IMR-90 (cell line): ENCODE results near the gene AFF2. TPM values are rescaled to one million over a fixed set of nuclear protein-coding genes. Genes with fewer than 3 reads are reported as not detected.

Experiments
- ATAC-seq: fragments of 200-7000 bp; cut with Tn5 transposase; 2 replicates; pipeline ENCODE4 v1.9.1; 2020; ENCODE audit warnings: low read depth, mild to moderate bottlenecking, moderate library complexity
- BruUV-seq: library from RNA; stranded (reverse); fragments of 400-500 nt; replicated peaks from 2 replicates; lab custom pipeline; 2021; lab: Mats Ljungman, UMichigan
- CTCF ChIA-PET: fragments of 300-600 bp; formaldehyde crosslinking; extraction: SDS; loops from one replicate; lab custom pipeline; 2021; ENCODE audit warnings: antibody characterized with exemption; lab: Yijun Ruan, JAX
- POLR2A ChIA-PET: fragments of 300-600 bp; sonication (Branson Sonifier 250); formaldehyde crosslinking; loops from one replicate; lab custom pipeline; 2022; ENCODE audit warnings: antibody characterized with exemption; ENCODE audit not compliant: unreplicated experiment; lab: Charles Lee
- DNase-seq: peaks from one replicate; pipeline ENCODE4 v3.0.0; 2013
- H2AFZ ChIP-seq: replicated peaks from 2 replicates; pipeline ENCODE3; 2013; ENCODE audit warnings: low read length, mild to moderate bottlenecking; ENCODE audit not compliant: poor library complexity
- H2AK5ac ChIP-seq: 2 replicates; pipeline ENCODE4 v1.6.1; 2013; ENCODE audit warnings: low read depth, low read length, inconsistent platforms
- H2AK9ac ChIP-seq: replicated peaks from 2 replicates; pipeline ENCODE3; 2013; ENCODE audit warnings: mild to moderate bottlenecking, low read depth, low read length, moderate library complexity; ENCODE audit not compliant: poor library complexity
- H2BK120ac ChIP-seq: 2 replicates; pipeline ENCODE4 v1.6.1; 2013; ENCODE audit warnings: low read depth, low read length, inconsistent platforms
- H2BK15ac ChIP-seq: 3 replicates; pipeline ENCODE4 v1.6.1; 2013; ENCODE audit warnings: low read depth, low read length, inconsistent platforms
- H2BK20ac ChIP-seq: 2 replicates; pipeline ENCODE4 v1.6.1; 2013; ENCODE audit warnings: low read depth, mild to moderate bottlenecking, inconsistent platforms, low read length, moderate library complexity
- H2BK5ac ChIP-seq: 2 replicates; pipeline ENCODE4 v1.6.1; 2013; ENCODE audit warnings: mild to moderate bottlenecking, low read depth, low read length, inconsistent platforms; ENCODE audit not compliant: poor library complexity, severe bottlenecking
- H3K14ac ChIP-seq: replicated peaks from 2 replicates; pipeline ENCODE4 v1.6.1; 2013; ENCODE audit warnings: low read depth, low read length, inconsistent platforms
- H3K18ac ChIP-seq: 2 replicates; pipeline ENCODE4 v1.6.1; 2013; ENCODE audit warnings: low read depth, low read length, control low read depth
- H3K23ac ChIP-seq: 2 replicates; pipeline ENCODE4 v1.6.1; 2013; ENCODE audit warnings: low read depth, low read length, inconsistent platforms
- H3K27ac ChIP-seq: 2 replicates; pipeline ENCODE4 v1.5.1; 2013; ENCODE audit warnings: mild to moderate bottlenecking, control low read depth, low read length; ENCODE audit not compliant: insufficient read depth
- H3K27me3 ChIP-seq: 2 replicates; pipeline ENCODE4 v1.6.1; 2013; ENCODE audit warnings: low read length; ENCODE audit not compliant: control insufficient read depth, insufficient read depth
- H3K36me3 ChIP-seq: 2 replicates; pipeline ENCODE4 v1.6.1; 2013; ENCODE audit warnings: low read length, mixed read lengths; ENCODE audit not compliant: control insufficient read depth, insufficient read depth
- H3K4ac ChIP-seq: 2 replicates; pipeline ENCODE4 v1.6.1; 2013; ENCODE audit warnings: low read depth, low read length, inconsistent platforms
- H3K4me1 ChIP-seq: 2 replicates; pipeline ENCODE4 v1.6.1; 2013; ENCODE audit warnings: low read length, mixed read lengths; ENCODE audit not compliant: control insufficient read depth, insufficient read depth
- H3K4me2 ChIP-seq: 2 replicates; pipeline ENCODE4 v1.6.1; 2013; ENCODE audit warnings: low read depth, mild to moderate bottlenecking, control low read depth, low read length, moderate library complexity
- H3K4me3 ChIP-seq: 2 replicates; pipeline ENCODE4 v1.5.1; 2013; ENCODE audit warnings: low read depth, mild to moderate bottlenecking, control low read depth, low read length, moderate library complexity; ENCODE audit not compliant: insufficient read depth
- H3K56ac ChIP-seq: 2 replicates; pipeline ENCODE4 v1.6.1; 2013; ENCODE audit warnings: low read length, inconsistent platforms; ENCODE audit not compliant: insufficient read depth; ENCODE audit errors: extremely low read depth
- H3K79me1 ChIP-seq, 2 experiments: 2 replicates each; pipeline ENCODE4 v1.6.1; 2013; ENCODE audit warnings: low read length in 2 of 2, inconsistent platforms in 1 of 2, low read depth in 1 of 2
- H3K9ac ChIP-seq: 2 replicates; pipeline ENCODE4 v1.6.1; 2013; ENCODE audit warnings: low read depth, low read length, control low read depth
- H3K9me1 ChIP-seq: 2 replicates; pipeline ENCODE4 v1.6.1; 2013; ENCODE audit warnings: low read length, inconsistent platforms; ENCODE audit not compliant: insufficient read depth
- H3K9me3 ChIP-seq: 2 replicates; pipeline ENCODE4 v1.6.1; 2013; ENCODE audit warnings: low read length; ENCODE audit not compliant: control insufficient read depth, insufficient read depth
- H4K20me1 ChIP-seq: 2 replicates; pipeline ENCODE4 v1.6.1; 2013; ENCODE audit warnings: low read length, inconsistent platforms; ENCODE audit not compliant: insufficient read depth
- H4K5ac ChIP-seq: 2 replicates; pipeline ENCODE4 v1.6.1; 2013; ENCODE audit warnings: mild to moderate bottlenecking, low read depth, low read length, control low read depth
- H4K8ac ChIP-seq, 2 experiments: 2 replicates each; pipeline ENCODE4 v1.6.1; 2013; ENCODE audit warnings: low read depth in 2 of 2, low read length in 2 of 2, control low read depth in 1 of 2, inconsistent platforms in 1 of 2
- H4K91ac ChIP-seq: 2 replicates; pipeline ENCODE4 v1.6.1; 2013; ENCODE audit warnings: low read depth, low read length, inconsistent platforms; ENCODE audit not compliant: insufficient read depth
- MAZ ChIP-seq: IDR thresholded peaks from 2 replicates; pipeline ENCODE4 v1.6.1; 2012; ENCODE audit warnings: low read depth, mild to moderate bottlenecking, low read length, improper control_type of control experiment, moderate library complexity, borderline replicate concordance
- WGBS, 2 experiments: methylation state at CpG; one replicate each; pipeline versions ENCODE4 v1.1.5 to v1.1.7; 2013; ENCODE audit warnings: missing lambda C conversion rate in 2 of 2; ENCODE audit not compliant: insufficient read length in 1 of 2; ENCODE audit errors: extremely low coverage in 2 of 2; 5-methylcytosine and 5-hydroxymethylcytosine counted together
- dilution Hi-C: fragments of 300-500 bp; cut with HindIII; formaldehyde crosslinking; loops from one replicate; pipeline ENCODE4 v1.14.3; 2018; ENCODE audit warnings: low sequenced_read_pairs; ENCODE audit not compliant: unreplicated experiment
- in situ Hi-C: fragments of 300-500 bp; cut with MboI; formaldehyde crosslinking; loops from 3 replicates; pipeline ENCODE4 v1.14.3; 2019; ENCODE audit warnings: low sequenced_read_pairs, inconsistent platforms, mixed read lengths
- intact Hi-C: fragments of 100-400 bp; cut with micrococcal nuclease; formaldehyde crosslinking; loops from 2 replicates; pipeline ENCODE4 v1.10.0; 2022
- polyA plus RNA-seq, 3 experiments: library from polyadenylated mRNA; depleted of rRNA; stranded (reverse); fragments of >200 nt; gene quantifications; 2 replicates each; pipeline ENCODE4 v1.2.3, GENCODE V29; 2012; ENCODE audit warnings: low replicate concordance in 1 of 3
- total RNA-seq: library from RNA; depleted of rRNA; stranded (reverse); fragments of >200 nt; gene quantifications from 2 replicates; pipeline ENCODE4 v1.2.3, GENCODE V29; 2012

AFF2 gene
- total and polyA plus RNA-seq, 2 of the 4 experiments (the other 2 are of a cell fraction) = 0.15 to 0.72 TPM

DNA sequence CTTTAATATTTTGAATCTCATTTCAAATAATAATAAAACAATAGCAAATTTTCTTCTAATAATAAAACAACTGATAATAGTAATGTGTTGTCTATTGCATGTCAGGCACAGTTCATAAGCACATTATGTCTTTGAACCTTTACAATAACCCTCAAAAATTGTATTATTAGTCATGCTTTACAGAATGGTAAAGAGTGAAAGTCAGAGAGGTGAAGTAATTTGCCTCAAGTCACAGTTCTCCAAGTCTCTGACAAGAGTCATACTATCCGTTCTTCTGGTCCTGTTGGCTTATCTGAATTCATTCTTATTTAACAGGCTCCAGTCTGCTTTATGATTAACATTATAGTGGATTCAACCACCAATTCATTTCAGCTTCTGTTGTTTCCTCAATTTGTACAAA, 313.0 kb downstream of the AFF2 start:
- Histone ChIP-seq H4K8ac (no peak overlapping the region), H2BK5ac (no peak overlapping the region), H2AK5ac (no peak overlapping the region), H2BK20ac (no peak overlapping the region), H3K14ac (no peak overlapping the region), H3K9ac (no peak overlapping the region), H3K9me1 (no peaks in the 10 kb centered on the region), H3K36me3 (no peaks in the 10 kb centered on the region), H3K4me2 (no peak overlapping the region), H3K56ac (no peak overlapping the region), H3K79me1 (no peaks in the 10 kb centered on the region), H3K18ac (no peak overlapping the region), H4K5ac (no peak overlapping the region), H3K9me3 (no peaks in the 10 kb centered on the region), H4K20me1 (no peaks in the 10 kb centered on the region), H2BK120ac (no peak overlapping the region), H2AK9ac (no peak overlapping the region), H3K27me3 (no peaks in the 10 kb centered on the region), H3K27ac (no peak overlapping the region), H2BK15ac (no peak overlapping the region), H3K4ac (no peak overlapping the region), H3K4me1 (no peaks in the 10 kb centered on the region), H3K23ac (no peak overlapping the region), H2AFZ (no peak overlapping the region), H4K91ac (no peak overlapping the region), H3K4me3 (no peak overlapping the region)
- ChIA-PET CTCF (no interaction called here), POLR2A (no interaction called here)
- dilution Hi-C loops = no loop called here
- BruUV-seq = no TSS peak
- intact Hi-C loops = no loop called here
- ATAC-seq (no peak), DNase-seq (no peak)
- in situ Hi-C loops = no loop called here
- TF ChIP-seq MAZ = no peak
- no CpG with 5 or more reads among the region's 1 CpG for WGBS, 2 experiments
